SKM-1 treated with dmso at 0.1 percent for 144 hours (cell line): ENCODE results near the gene CHAF1A.

Experiments
- DNase-seq: peaks from one replicate; lab custom pipeline; 2025; ENCODE audit not compliant: unreplicated experiment; lab: John Stamatoyannopoulos, UW

CHAF1A gene, protein sequence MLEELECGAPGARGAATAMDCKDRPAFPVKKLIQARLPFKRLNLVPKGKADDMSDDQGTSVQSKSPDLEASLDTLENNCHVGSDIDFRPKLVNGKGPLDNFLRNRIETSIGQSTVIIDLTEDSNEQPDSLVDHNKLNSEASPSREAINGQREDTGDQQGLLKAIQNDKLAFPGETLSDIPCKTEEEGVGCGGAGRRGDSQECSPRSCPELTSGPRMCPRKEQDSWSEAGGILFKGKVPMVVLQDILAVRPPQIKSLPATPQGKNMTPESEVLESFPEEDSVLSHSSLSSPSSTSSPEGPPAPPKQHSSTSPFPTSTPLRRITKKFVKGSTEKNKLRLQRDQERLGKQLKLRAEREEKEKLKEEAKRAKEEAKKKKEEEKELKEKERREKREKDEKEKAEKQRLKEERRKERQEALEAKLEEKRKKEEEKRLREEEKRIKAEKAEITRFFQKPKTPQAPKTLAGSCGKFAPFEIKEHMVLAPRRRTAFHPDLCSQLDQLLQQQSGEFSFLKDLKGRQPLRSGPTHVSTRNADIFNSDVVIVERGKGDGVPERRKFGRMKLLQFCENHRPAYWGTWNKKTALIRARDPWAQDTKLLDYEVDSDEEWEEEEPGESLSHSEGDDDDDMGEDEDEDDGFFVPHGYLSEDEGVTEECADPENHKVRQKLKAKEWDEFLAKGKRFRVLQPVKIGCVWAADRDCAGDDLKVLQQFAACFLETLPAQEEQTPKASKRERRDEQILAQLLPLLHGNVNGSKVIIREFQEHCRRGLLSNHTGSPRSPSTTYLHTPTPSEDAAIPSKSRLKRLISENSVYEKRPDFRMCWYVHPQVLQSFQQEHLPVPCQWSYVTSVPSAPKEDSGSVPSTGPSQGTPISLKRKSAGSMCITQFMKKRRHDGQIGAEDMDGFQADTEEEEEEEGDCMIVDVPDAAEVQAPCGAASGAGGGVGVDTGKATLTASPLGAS

DNA sequence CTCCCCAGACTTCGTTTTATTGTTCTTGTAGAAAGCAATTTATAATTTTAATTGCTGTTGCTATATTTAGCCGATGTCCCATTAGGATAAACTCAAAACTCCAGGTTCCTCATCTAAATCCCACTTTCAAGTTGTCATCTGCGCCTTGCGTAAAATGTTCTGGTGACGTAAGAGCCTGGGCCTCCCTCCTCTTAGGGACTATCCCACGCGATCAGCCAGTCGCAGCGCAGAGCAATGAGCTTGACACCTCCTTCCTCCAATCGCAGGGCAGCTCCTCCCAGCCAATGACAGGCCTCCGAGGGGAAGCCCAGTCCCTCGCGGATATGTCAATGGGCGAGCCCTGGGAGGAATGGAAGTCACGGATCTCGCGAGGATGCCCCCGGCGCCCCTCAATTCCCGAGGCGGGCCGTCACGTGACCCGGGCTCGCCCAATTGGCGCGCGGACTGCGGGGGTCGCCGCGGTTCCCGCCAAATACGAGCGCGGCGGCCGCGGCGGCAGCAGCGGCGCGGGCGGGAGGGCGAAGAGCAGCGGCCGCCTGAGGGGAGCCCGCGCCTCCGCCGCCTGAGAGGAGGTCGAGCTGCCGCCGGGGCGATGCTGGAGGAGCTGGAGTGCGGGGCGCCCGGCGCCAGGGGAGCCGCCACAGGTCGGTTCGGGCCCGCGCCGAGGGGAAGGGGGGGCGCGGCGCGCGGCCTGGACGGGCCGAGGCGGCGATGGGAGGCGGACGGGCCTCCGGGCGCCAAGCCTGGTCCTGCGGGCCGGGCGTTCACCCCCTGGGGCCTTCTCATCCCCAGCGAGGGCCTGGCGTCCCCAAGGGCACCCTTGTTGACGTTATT is at the start of gene CHAF1A:
Gene CHAF1A, plus strand, starts transcription at position 470 of the 834 bp plus-strand sequence. Its CDS starts 123 bp downstream, at position 593.
- DNase-seq, result peak; percentile 99

DNA sequence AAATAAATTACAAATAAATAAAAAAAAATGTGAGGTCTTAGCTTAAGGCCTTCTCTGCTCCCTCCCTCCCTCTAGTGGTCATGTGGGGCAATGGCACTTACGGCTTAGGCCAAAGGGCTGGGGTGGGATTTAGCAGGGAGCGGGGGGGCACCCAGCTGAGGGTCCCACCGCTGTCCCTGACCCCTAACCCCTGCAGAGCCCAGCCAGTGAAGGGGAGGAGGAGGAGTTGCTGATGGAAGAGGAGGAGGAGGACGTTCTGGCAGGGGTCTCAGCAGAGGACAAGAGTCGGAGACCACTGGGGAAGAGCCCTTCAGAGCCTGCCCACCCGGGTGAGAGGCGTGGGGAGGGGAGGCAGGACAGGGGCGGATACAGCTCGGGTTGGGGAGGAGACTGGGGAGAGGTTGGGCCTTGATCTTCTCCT is 49.7 kb upstream of the CHAF1A start:
- DNase-seq, result no peak

DNA sequence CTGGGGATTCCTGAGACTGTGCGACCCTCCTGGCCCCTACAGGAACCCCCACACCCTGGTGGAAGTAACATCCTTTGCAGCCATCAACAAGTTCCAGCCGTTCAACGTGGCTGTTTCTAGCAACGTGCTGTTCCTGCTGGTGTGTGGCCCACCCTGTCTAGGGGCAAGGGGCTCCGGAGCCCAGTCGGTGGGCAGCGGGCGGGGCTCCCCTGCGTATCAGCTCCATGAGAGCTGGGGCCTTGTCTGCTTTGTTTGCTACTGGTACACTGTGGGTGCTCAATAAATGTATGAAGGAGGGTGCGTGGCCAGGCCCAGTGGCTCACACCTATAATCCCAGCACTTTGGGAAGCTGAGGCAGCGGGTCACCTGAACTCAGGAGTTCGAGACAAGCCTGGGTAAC is 48.2 kb upstream of the CHAF1A start:
- no peak for DNase-seq

DNA sequence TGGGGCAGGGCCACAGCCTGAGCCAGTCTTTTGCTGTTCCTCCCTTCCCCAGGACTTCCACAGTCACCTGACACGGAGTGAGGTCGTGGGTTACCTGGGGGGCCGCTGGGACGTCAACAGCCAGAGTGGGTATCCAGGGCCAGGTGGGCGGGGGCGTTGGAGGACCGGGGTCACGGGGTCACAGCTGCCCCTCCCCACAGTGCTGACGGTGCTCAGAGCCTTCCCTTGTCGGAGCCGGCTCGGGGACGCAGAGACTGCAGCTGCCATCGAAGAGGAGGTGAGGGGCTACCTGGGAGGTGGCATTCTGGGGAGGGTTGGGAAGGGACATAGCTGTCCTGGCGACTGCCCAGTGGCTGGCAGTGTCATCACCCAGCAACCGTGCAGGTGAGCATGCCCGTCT is 47.5 kb upstream of the CHAF1A start:
- DNase-seq, result no peak

DNA sequence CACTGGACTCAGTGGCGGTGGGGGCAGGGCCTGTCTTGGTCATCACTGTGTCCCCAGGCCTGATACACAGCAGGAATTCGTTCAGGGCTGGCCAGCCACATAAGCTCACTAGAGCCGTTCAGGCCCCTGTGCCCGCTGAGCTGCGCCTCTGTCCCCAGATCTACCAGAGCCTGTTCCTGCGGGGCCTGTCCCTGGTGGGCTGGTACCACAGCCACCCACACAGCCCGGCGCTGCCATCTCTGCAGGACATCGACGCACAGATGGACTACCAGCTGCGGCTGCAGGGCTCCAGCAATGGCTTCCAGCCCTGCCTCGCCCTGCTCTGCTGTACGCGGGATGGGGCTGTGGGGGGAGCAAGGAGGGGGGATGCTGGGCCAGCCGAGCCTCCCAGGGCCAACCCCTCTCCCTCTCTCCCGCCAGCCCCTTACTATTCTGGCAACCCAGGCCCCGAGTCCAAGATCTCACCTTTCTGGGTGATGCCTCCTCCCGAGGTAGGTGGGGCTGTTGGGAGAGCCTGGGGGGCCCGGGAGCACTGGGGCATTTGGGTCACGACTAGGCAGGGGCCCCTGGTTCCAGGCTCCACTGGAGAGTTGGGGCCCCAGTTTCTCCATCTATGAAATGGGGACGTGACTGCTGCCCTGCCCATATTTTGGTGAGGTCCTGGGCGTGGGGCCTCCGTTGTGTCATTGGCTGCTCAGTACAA is 45.2 kb upstream of the CHAF1A start:
- no peak for DNase-seq

DNA sequence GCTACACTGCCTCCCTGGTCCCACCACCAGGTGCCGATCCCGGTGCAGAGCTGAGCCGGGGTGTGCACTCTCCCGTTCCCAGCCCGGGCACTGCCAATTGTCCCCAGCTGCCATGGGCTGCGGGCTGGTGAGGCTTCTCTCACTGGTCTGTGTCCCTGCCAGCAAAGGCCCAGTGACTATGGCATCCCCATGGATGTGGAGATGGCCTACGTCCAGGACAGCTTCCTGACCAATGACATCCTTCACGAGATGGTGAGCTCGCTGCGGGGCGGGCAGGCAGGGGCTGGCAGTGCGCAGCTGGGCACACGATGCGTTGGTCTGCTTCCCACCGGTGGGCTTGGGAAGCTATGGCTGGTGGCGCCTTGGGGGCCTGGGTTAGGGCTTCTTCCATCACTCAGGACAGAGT is 44.5 kb upstream of the CHAF1A start:
- DNase-seq, result no peak

DNA sequence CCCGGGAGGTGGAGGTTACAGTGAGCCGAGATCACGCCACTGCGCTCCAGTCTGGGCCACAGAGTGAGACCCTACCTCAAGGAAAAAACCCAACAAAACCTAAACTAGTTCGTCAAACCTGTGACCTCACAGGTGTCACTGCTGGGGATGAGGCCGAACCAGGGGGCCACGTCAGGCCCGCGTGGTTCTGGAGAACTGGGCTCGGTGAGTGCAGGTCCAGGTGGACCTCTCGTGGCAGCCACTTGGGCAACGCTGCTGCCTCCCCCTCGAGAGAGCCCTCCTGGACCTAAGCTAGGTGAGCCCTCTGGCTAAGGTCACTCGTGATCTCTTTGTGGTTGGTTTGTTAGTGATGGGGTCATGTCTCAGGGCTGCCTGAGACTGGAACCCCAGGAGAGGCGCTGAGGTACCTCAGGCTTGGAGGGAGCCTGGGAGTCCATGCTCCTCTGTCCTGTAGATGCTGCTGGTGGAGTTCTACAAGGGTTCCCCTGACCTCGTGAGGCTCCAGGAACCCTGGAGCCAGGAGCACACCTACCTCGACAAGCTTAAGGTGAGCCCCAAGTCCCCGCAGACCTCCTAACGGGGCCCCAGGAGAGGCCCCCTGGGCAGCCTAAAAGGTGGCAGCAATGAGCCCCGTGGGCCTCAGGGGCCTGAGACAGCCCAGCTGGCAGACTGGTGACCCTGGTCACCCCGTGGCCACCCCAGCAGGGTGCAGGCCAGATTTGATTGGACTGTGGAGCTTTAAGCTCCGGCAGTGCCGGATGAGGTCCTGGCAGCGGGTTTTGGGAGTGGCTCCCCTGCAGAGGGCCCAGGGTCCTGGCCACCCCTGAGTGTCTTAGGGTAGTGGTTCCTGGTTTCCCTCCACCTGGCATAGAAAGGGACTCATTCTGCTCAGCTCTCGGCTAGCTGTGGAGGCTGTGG is 43.5 kb upstream of the CHAF1A start:
- no peak for DNase-seq

DNA sequence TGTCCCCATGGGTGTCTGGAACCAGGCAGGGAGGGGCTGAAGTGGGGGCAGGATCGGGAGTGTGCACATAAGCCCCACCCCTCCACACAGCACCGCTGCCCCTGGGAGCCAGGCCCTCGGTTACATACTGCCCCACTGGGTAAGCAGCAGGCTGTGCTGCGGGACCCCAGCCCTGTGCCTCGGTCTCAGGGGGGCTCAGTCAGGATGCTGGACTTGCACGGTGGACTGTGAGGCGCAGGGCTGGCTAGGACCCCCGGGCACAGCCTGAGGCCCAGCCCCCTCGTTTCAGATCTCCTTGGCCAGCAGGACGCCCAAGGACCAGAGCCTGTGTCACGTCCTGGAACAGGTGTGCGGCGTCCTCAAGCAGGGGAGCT is 42.8 kb upstream of the CHAF1A start:
- no peak for DNase-seq

DNA sequence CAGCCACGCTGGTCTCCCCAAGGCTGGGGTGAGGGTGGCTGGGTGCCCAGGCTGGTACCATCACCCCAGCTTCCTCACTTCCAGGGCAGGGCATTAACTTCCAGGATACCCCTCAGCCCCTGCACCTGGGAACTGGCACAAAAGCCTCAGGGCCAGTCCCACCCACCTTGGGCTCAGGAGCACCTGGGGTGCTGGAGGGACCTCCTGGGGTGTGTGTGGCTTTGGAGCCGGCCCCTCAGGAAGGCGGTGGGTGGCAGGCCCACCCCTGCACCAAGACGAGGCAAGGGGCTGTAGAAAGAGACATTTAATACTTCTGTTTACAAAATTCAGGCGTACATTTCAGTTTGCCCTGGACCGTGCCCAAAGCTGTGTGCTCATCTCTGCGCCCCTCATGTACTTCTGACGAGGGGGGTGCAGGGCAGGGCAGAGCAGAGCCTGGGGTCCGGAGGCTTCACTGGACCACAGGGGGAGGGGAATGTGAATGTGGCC is 42.3 kb upstream of the CHAF1A start:
- no peak for DNase-seq

DNA sequence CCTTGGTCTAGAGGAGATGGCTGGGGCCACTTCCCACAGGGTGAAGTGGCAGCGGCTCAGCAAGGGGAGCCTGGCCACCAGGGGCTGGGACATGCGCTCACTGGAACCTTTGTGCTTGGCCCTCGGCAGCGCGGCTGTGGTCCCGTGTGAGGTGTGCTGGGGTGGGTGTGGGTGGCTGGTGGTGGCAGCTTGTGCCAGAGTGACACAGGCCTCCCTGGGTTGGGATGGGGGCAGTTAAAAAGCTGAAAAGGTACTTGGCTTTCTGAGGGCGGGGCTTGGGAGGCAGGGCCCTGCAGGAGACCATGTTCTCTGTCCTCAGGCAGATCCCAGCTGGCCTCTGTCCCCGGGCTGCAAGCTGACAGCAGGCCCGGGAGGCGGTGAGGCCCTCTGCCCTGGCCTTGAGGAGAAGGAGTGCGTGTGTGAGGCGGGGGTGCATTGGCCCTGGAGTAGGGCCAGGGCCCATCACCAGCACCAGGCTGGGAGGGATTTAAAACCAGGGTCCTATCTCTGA is 41.7 kb upstream of the CHAF1A start:
- DNase-seq, result no peak

DNA sequence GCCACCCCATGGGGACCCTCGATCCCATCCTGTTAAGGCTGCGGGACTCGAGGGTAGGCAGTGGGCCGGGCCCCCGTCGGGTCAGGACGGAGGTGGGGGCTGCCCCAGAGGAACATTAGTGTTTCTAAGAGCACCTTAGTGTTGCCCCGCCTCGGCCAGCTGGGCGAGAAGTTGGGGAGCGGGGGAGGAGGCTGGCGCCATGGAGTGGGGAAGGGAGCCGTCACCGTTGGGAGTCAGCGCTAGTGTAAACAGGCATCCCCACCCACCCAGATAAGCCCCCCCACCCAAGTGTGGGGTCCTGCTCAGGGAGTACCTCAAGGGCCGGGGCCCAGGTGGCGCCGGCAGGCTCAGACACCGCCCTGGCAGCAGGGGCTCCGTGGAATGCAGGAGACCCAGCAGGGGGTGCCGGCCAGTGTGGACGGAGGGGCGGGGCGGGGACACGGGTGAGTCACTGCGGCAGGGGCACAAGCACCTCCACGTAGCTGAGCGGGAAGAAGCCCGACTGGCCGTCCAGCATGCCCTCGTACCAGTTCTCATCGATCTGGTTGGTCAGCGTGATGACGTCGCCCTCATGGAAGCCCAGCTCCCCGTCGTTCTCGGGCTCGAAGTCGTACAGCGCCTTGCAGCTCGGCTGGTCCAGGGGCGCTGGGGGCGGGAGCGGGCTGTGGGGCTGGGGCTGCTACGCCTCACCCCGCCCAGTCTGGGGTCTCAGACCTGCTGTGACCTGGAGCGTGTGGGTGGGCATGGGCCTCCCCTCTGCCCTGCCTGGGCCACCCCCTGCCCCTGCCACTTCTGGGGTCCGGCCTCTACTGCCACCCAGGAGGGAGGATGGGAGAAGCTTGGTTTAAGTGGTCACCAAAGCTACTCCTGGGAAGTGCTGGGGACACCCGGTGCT is 41.0 kb upstream of the CHAF1A start:
- no peak for DNase-seq

DNA sequence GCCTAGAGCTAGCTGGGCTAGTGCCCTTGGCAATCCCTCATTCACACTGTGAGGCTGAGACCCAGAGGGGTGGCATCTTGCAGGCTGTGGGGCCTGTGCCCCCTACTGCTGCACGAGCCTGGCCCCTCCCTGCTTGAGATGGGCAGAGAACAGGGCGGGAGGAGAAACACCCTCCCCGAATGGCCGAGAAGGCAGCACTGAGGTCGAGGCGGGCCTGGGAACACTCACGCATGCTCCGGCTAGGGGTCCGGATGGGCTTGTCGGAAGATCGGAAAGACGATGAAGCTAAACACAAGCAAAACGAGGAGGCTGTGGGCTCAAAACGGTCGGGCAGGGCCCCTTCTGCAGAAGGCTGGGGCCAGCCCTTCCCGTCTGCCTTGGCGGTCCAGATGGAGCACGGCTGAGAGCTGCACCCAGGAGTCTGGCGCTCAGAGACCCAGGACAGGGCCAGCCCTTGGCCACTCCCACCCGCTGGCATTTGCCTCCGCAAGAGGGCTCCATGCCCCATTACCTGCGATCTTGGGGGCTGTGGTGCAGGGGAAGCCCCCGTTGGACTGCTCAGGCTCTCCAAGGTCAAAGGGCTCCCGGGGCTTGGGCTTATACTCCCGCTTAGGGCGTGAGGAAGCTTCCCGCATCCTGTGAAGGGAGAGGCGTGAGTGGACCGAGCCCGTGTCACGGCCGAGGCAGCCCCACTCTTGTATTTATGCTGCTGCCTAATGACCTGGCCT is 40.2 kb upstream of the CHAF1A start:
- DNase-seq, result no peak

DNA sequence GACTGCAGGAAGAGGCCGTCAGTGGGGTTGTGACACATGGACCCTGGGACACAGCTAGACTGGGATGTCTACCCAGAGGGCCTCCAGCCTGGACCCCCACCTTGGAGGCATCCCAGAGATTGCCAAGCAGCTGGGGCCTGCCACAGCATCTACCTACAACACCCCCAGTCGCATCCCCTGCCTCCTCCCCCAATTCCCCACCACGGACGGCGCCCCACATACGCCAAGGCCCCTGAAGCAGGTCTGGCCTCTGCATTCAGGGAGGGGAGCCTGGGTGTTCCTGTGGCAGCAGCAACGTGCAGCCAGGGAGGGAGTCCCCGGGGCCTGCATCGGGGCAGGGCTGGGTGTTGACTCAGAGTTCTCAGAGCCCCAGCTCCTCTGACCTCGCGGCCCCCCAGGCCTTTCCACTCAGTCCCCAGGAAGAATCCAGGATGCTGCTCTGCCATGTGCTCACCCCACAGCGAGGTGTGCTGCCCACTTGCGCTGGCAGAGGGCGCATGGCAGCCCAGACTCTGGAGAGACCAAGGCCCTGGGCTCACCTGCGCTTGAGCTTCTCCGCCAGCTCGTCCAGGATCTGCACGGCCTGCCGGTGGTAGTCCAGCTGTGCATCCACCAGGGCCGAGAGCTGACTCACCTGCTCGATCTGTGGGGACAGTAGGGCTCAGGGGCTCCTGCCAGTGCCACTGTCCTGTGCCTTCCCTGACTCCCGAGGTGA is 39.5 kb upstream of the CHAF1A start:
- no peak for DNase-seq

DNA sequence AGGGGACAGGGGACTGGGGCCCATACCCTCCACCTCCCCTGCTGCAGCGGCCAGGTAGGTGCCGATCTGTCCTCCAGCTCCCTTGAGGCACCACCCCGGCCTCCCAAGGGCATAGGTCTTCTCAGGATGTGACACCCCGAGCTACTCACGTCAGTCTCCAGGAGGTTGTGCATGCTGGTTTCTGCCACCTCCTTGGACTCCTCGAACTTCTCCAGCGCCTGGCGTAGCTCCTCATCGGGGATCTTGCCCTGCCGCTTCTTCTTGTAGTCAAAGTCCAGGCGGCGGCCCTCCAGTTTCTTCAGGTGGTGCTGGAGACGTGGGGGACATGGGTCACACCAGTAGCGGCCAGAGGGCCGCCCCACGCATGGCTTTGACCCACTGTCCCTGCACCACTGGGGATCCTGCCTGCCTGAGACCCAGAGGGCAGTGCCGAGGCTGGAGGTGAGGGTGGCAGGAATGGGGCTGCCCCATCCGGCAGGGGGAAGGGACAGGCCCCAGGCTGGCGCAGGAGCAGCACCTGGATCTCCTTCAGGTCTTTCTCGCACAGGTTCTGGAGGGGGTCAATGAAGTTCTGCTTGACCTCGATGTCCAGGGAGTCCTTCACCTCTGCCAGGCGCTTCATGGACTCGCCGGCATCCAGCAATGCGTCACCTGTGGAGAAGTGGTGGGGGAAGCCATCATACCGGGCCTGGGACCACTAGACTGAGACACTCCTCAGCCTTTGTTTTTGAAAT is 38.7 kb upstream of the CHAF1A start:
- DNase-seq, result no peak

DNA sequence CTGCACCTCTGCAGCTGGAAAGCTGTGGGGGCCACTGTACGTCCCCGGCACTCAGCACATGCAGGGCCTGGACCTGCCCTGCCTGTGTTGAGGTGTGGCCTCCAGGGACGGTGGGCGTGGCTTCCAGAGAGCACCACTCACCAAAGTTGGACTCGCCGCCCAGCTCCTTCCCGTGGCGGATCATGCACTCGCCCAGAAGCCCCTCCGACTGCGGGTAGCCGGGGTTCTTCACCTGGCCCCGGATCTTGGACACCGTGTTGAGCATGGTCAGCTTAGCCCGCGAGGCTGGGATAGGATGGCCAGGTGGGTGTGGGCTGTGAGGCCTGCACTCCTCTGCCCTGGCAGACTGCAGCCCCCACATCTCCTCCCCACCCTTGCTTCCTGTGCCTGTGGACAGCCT is 37.1 kb upstream of the CHAF1A start:
- DNase-seq, result no peak
